Measurements from ENCODE around the gene RPL9. TPM values are rescaled to one million over a fixed set of nuclear protein-coding genes. Genes with fewer than 3 reads are reported as not detected.
"Not testable (repeated sequence)": the region's sequence is repeated elsewhere in the genome, so short reads cannot be mapped to it uniquely, and the experiment has no call there.

Gene RPL9
- total RNA-seq (1,000 to 10,000 TPM; 2,318 to 2,449 TPM), polyA plus RNA-seq (1,000 to 10,000 TPM; 2,416 to 2,913 TPM)

DNA sequence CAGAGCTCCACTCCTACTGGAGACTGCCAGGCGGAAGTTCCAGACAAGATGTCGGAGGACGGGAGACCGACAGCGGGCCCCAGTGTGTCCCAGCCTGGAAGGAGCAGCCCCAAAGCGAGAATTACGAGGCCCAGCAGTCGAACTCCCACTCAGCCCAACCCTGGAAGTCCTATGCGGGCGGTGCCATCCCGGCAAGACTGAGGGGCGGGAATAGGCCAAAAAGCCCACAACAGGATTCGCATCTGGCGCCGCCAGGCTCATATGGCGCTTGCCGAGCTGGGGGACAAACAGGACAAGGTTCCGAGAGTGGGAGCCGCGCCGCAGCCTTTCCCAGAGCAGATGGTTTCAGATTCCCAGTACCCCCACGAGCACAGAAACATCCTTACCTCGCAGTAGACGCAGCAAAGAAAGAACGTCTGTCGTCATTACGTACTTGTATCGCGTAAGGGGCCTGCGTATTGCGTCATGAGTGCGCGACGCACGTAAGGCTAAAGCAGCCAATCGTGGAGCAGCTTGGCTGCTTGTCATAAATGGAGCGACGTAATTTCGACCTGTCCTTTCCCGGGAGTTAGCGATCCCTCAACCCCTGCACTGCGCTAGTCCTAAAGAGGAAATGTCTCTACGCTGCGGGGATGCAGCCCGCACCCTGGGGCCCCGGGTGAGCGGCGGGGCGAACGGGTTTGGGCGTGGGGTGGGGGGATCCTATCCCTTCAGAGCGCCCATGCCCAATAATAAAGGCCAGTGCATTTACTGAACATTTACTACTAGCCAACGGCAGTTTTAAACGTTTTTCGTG, at the start of gene RPL9, which contains the start of gene LIAS:
TSS of gene RPL9 (minus strand) at position 418 of the 796 bp plus-strand sequence. CDS start 483 bp downstream, outside the sequence.
TSS of gene LIAS (plus strand) at position 552 of the 796 bp plus-strand sequence. CDS start at position 614, 62 bp downstream.
- Mint-ChIP-seq H3K4me1 (peaks cover 22 to 55% (median 33%) of the 10 kb centered on the region in 4 donors), H3K27me3 (no peaks in the 10 kb centered on the region), H3K27ac (peak within 1 kb of the TSS; percentile 99 to 100 (median 100)), H3K4me3 (peak within 1 kb of the TSS; percentile 96 to 99 (median 98)), H3K9me3 (no peaks in the 10 kb centered on the region), H3K36me3 (peaks cover 39 to 63% of the 10 kb centered on the region in 2 donors)
- DNase-seq, result peak; percentile 92 to 96 (median 94)
- Histone ChIP-seq H3K4me1 (ENCODE audit: insufficient read depth, low read length) (peaks cover 33% of the 10 kb centered on the region), H3K27me3 (ENCODE audit: insufficient read depth, low read length) (no peaks in the 10 kb centered on the region), H3K9me3 (ENCODE audit: control insufficient read depth in 1 of 2, low read length in 2 of 2) (no peaks in the 10 kb centered on the region), H3K36me3 (ENCODE audit: insufficient read depth, low read length) (peaks cover 33% of the 10 kb centered on the region), H3K4me3 (ENCODE audit: low read length in 2 of 2) (peak within 1 kb of the TSS; percentile 96 to 97), H3K27ac (ENCODE audit: low read depth, low read length) (peak within 1 kb of the TSS; percentile 99)
- intact Hi-C loops (cut with micrococcal nuclease), result loop anchor here (1.0 to 5.0 kb wide), 9 partner anchors 68 to 599 kb away; partner anchors contain the start of genes N4BP2, PDS5A, RFC1 and SMIM14
- ChIA-PET CTCF (ENCODE audit: partially characterized antibody) (interaction anchor here (0.6 to 1.6 kb wide), 4 partner anchors 10 to 517 kb away, joined by 3 to 7 read pairs (median 3); no protein-coding TSS in a partner anchor), POLR2A (ENCODE audit: partially characterized antibody) (interaction anchor here (0.6 to 4.1 kb wide), 22 partner anchors 8 to 843 kb away, joined by 3 to 39 read pairs (median 4); partner anchors contain the start of genes PDS5A, RFC1, SMIM14 and UBE2K)

DNA sequence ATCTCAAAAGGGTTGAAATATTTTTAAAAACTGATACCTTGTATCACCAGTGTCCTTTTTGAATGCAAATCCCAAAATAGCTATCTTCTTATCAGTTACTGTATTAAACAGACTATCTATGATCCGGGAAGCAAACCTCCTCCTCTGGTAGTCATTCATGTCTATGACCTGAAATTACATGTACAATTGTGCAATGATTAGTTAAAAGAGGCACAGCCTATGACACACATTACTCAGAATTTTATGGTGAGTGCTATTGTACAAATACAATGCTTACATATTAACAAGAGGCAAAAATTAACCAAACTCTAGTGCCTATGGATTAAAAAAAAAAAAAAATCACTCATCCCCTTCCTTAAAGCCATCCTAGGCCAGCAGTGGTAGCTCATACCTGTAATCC, 46.9 kb upstream of the RPL9 start:
- CTCF ChIA-PET (ENCODE audit: partially characterized antibody), result no interaction called here
- H3K4me3 ChIP-seq (ENCODE audit: low read length in 2 of 2), result no peak overlapping the region
- no peaks in the 10 kb centered on the region for H3K9me3 ChIP-seq (ENCODE audit: control insufficient read depth in 1 of 2, low read length in 2 of 2)
- Mint-ChIP-seq H3K27me3 (no peaks in the 10 kb centered on the region), H3K36me3 (peaks cover 35 to 68% of the 10 kb centered on the region in 2 donors), H3K4me1 (no peaks in the 10 kb centered on the region), H3K27ac (no peak overlapping the region), H3K4me3 (no peak overlapping the region), H3K9me3 (no peaks in the 10 kb centered on the region)
- intact Hi-C loops (cut with micrococcal nuclease), result no loop called here
- POLR2A ChIA-PET (ENCODE audit: partially characterized antibody), result no interaction called here
- H3K27ac ChIP-seq (ENCODE audit: low read depth, low read length), result no peak overlapping the region
- no peak for DNase-seq
- peaks cover 39% of the 10 kb centered on the region for H3K36me3 ChIP-seq (ENCODE audit: insufficient read depth, low read length)
- no peaks in the 10 kb centered on the region for H3K27me3 ChIP-seq (ENCODE audit: insufficient read depth, low read length)
- no peaks in the 10 kb centered on the region for H3K4me1 ChIP-seq (ENCODE audit: insufficient read depth, low read length)

DNA sequence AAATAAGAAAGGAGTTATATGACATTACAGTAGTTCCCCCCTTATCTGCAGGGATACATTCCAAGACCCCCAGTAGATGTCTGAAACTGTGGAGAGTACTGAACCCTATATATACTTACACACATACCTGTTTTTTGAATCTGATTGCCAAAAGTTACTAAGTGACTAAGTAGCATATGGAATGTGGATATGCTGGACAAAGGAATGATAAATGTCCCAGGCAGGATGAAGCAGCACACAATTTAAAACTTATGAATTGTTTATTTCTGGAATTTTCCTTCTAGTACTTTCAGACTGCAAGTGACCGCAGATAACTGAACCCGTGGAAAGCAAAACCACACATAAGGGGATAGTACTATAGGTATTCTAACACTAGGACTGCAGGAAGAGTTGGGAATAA, 45.8 kb upstream of the RPL9 start:
- Histone ChIP-seq H3K4me3 (ENCODE audit: low read length in 2 of 2) (no peak overlapping the region), H3K27me3 (ENCODE audit: insufficient read depth, low read length) (no peaks in the 10 kb centered on the region), H3K27ac (ENCODE audit: low read depth, low read length) (no peak overlapping the region), H3K4me1 (ENCODE audit: insufficient read depth, low read length) (no peaks in the 10 kb centered on the region), H3K36me3 (ENCODE audit: insufficient read depth, low read length) (peaks cover 31% of the 10 kb centered on the region), H3K9me3 (ENCODE audit: control insufficient read depth in 1 of 2, low read length in 2 of 2) (no peaks in the 10 kb centered on the region)
- no peaks in the 10 kb centered on the region for H3K4me1 Mint-ChIP-seq
- intact Hi-C loops (cut with micrococcal nuclease), result no loop called here
- ChIA-PET POLR2A (ENCODE audit: partially characterized antibody) (no interaction called here), CTCF (ENCODE audit: partially characterized antibody) (no interaction called here)
- H3K27ac Mint-ChIP-seq, result no peak overlapping the region
- no peaks in the 10 kb centered on the region for H3K9me3 Mint-ChIP-seq
- peaks cover 33 to 61% of the 10 kb centered on the region in 2 donors for H3K36me3 Mint-ChIP-seq
- DNase-seq, result no peak
- no peaks in the 10 kb centered on the region for H3K27me3 Mint-ChIP-seq
- H3K4me3 Mint-ChIP-seq, result no peak overlapping the region

DNA sequence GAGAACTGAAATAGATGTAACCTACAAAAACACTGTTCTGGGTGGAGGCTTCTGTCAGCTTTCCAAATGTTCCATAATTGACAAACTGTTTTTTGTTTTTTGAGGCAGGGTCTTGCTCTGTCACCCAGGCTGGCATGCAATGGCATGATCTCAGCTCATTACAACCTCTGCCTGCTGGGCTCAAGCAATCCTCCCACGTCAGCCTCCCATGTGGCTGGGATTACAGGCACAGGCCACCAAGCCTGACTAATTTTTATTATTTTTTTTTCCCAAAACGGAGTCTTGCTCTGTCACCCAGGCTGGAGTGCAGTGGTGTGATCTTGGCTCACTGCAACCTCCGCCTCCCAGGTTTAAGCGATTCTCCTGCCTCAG, 43.9 kb upstream of the RPL9 start:
- CTCF ChIA-PET (ENCODE audit: partially characterized antibody), result not testable (repeated sequence)

DNA sequence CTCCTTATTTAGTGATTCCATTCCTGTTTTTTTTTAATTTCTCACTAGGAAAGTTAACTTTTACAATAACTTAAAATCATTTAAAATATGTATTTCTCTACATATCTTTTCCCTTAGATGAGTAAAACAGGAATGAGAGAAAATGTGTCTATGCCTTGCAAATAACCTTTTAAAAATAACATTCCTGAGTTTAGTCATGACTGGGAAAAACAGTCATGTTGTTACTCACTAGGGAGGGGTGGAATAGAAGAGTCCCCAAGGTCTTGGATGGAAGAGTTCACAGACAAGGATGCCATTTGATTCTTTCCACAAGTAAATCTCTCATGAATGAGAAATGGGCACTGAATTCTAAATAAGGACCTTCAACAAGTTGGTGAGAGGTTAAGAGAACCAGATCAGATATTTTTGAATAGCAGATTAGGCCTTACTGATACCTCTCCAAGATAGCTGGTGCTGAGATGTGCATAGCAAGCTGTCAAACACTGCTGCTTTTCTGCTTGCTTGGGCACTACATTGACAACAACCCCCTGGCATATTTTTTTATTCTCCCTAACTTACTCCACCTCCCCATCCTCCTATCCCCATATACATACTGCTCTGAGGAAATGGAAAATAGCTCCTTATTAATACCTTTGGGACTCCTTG, 43.4 kb upstream of the RPL9 start:
- Mint-ChIP-seq H3K9me3 (no peaks in the 10 kb centered on the region), H3K27ac (peak overlapping the region in 1 of 7 donors; percentile 13), H3K36me3 (peaks cover 37 to 49% of the 10 kb centered on the region in 2 donors), H3K27me3 (no peaks in the 10 kb centered on the region), H3K4me3 (no peak overlapping the region), H3K4me1 (no peaks in the 10 kb centered on the region)
- ChIA-PET CTCF (ENCODE audit: partially characterized antibody) (no interaction called here), POLR2A (ENCODE audit: partially characterized antibody) (interaction anchor here (1.4 kb wide), 1 partner anchor 136 kb away, joined by 4 read pairs; no protein-coding TSS in a partner anchor)
- no peaks in the 10 kb centered on the region for H3K9me3 ChIP-seq (ENCODE audit: control insufficient read depth in 1 of 2, low read length in 2 of 2)
- intact Hi-C loops (cut with micrococcal nuclease), result no loop called here
- no peak for DNase-seq
- no peaks in the 10 kb centered on the region for H3K27me3 ChIP-seq (ENCODE audit: insufficient read depth, low read length)
- no peak overlapping the region for H3K27ac ChIP-seq (ENCODE audit: low read depth, low read length)
- no peaks in the 10 kb centered on the region for H3K4me1 ChIP-seq (ENCODE audit: insufficient read depth, low read length)
- peaks cover 18% of the 10 kb centered on the region for H3K36me3 ChIP-seq (ENCODE audit: insufficient read depth, low read length)
- no peak overlapping the region for H3K4me3 ChIP-seq (ENCODE audit: low read length in 2 of 2)

More for the DNA sequence above, 43.9 kb upstream of the RPL9 start:
- H3K4me3 Mint-ChIP-seq; H3K27ac ChIP-seq (ENCODE audit: low read depth, low read length); H3K4me1 ChIP-seq (ENCODE audit: insufficient read depth, low read length); H3K4me3 ChIP-seq (ENCODE audit: low read length in 2 of 2); H3K9me3 Mint-ChIP-seq; intact Hi-C loops (cut with micrococcal nuclease); H3K4me1 Mint-ChIP-seq; H3K27me3 Mint-ChIP-seq; DNase-seq; H3K9me3 ChIP-seq (ENCODE audit: control insufficient read depth in 1 of 2, low read length in 2 of 2); H3K27me3 ChIP-seq (ENCODE audit: insufficient read depth, low read length): not testable (repeated sequence)
- Mint-ChIP-seq H3K27ac (peak overlapping the region in 1 of 7 donors; percentile 13), H3K36me3 (peaks cover 37 to 49% of the 10 kb centered on the region in 2 donors)
- peaks cover 23% of the 10 kb centered on the region for H3K36me3 ChIP-seq (ENCODE audit: insufficient read depth, low read length)
- POLR2A ChIA-PET (ENCODE audit: partially characterized antibody), result interaction anchor here (1.4 kb wide), 1 partner anchor 135 kb away, joined by 4 read pairs; no protein-coding TSS in a partner anchor

DNA sequence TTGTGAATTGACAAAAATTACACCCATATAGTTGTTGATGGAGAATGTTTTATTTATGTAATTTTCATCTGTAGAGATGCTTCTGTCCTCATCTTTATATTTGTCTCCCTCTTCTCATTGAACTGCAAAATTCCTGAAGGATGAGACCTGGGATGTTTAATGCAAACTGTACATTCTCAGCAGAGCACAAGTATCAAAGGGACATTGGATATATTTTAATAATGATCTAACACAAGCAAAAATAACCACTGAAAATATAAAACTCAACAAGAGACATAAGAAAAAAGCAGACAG, 40.0 kb upstream of the RPL9 start:
- DNase-seq, result no peak
- CTCF ChIA-PET (ENCODE audit: partially characterized antibody), result no interaction called here
- POLR2A ChIA-PET (ENCODE audit: partially characterized antibody), result no interaction called here
- H3K27ac ChIP-seq (ENCODE audit: low read depth, low read length), result no peak overlapping the region
- H3K27me3 ChIP-seq (ENCODE audit: insufficient read depth, low read length), result no peaks in the 10 kb centered on the region
- no peaks in the 10 kb centered on the region for H3K9me3 ChIP-seq (ENCODE audit: control insufficient read depth in 1 of 2, low read length in 2 of 2)
- intact Hi-C loops (cut with micrococcal nuclease), result no loop called here
- no peak overlapping the region for H3K4me3 ChIP-seq (ENCODE audit: low read length in 2 of 2)
- H3K4me1 Mint-ChIP-seq, result no peaks in the 10 kb centered on the region
- peaks cover 8% of the 10 kb centered on the region for H3K36me3 ChIP-seq (ENCODE audit: insufficient read depth, low read length)
- H3K27ac Mint-ChIP-seq, result no peak overlapping the region
- H3K4me1 ChIP-seq (ENCODE audit: insufficient read depth, low read length), result no peaks in the 10 kb centered on the region
- H3K36me3 Mint-ChIP-seq, result peaks cover 24 to 27% of the 10 kb centered on the region in 2 donors
- H3K4me3 Mint-ChIP-seq, result no peak overlapping the region
- H3K9me3 Mint-ChIP-seq, result no peaks in the 10 kb centered on the region
- H3K27me3 Mint-ChIP-seq, result peaks cover 0 to 2% of the 10 kb centered on the region in 2 donors
